ENCODE results near the gene PRDM16. TPM values are rescaled to one million over a fixed set of nuclear protein-coding genes. Genes with fewer than 3 reads are reported as not detected.

Gene PRDM16
- polyA plus RNA-seq, 1 of the 3 experiments (the other 2 are of a cell fraction), result not detected

DNA sequence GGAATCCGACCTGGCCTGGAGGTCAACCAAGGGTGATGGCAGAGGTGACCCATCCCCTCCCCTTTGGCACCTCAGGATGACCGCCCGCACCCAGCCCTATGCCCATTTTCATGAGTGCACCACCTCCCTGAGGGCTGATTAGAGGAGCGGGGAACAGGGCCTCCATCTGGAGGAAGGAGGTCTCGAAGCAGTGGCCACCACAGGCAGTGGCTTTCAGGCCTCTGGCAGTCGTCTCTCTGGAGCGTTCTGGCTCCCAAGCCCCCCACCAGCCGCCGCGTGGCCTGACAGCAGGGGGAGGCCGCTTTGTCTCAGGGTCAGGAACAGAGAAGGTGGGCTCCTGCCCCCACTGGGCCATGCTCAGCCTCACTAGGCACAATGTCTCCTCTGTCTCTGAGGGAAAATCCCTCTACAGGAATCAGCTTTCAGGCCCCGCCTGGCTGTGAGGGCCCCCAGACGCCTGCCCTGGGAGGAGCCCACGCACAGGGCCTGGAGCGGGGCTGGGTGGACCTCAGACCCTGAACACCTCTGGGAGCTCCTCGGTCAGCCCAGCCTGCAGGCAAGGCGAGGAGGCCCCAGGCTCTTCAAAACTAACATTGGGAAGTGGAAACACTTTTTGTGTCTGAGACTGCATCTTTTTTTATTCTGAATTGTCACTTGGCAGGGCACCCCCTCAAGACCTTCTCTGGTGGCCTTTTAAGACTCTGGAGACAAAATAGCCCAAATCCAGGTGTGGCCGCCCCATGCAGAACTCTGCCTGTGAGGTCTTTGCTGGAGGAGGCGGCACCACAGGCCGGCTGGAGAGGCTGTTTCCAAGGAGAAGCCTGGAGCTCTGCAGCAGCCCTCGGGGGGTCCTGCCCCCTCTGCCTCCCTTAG, 257.7 kb downstream of the PRDM16 start:
- H3K36me3 ChIP-seq (replicated peaks in 1 of 2; ENCODE audit: control insufficient read depth in 1 of 2, insufficient read depth in 2 of 2, low read length in 1 of 2), result no peaks in the 10 kb centered on the region
- H3K79me2 ChIP-seq (ENCODE audit: insufficient read depth), result no peaks in the 10 kb centered on the region
- TF ChIP-seq RCOR1 (IDR thresholded peaks at IDR 0.05; ENCODE audit: low read length), result no peak
- TF ChIP-seq SIN3A (IDR thresholded peaks at IDR 0.05; ENCODE audit: borderline replicate concordance, low read depth, low read length), result no peak
- TF ChIP-seq JUND (IDR thresholded peaks at IDR 0.05), result no peak
- no peak for TF ChIP-seq EP300 (IDR thresholded peaks at IDR 0.05; ENCODE audit: borderline replicate concordance in 1 of 2, low read depth in 1 of 2, low read length in 1 of 2)
- TF ChIP-seq TEAD4 (IDR thresholded peaks at IDR 0.05; ENCODE audit: borderline replicate concordance, insufficient read depth), result no peak
- no peak for TF ChIP-seq MXI1 (IDR thresholded peaks at IDR 0.05; ENCODE audit: low read depth, low read length)
- no peak for TF ChIP-seq MEF2A (IDR thresholded peaks at IDR 0.05; ENCODE audit: borderline replicate concordance, low read depth)
- no peak for TF ChIP-seq TCF12 (IDR thresholded peaks at IDR 0.05)
- TF ChIP-seq, protein P1, sequence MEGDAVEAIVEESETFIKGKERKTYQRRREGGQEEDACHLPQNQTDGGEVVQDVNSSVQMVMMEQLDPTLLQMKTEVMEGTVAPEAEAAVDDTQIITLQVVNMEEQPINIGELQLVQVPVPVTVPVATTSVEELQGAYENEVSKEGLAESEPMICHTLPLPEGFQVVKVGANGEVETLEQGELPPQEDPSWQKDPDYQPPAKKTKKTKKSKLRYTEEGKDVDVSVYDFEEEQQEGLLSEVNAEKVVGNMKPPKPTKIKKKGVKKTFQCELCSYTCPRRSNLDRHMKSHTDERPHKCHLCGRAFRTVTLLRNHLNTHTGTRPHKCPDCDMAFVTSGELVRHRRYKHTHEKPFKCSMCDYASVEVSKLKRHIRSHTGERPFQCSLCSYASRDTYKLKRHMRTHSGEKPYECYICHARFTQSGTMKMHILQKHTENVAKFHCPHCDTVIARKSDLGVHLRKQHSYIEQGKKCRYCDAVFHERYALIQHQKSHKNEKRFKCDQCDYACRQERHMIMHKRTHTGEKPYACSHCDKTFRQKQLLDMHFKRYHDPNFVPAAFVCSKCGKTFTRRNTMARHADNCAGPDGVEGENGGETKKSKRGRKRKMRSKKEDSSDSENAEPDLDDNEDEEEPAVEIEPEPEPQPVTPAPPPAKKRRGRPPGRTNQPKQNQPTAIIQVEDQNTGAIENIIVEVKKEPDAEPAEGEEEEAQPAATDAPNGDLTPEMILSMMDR (IDR thresholded peaks at IDR 0.05), result no peak
- TF ChIP-seq PBX3 (IDR thresholded peaks at IDR 0.05), result no peak
- CTCF ChIA-PET, result no interaction called here
- no peak overlapping the region for H3K4me2 ChIP-seq
- no peaks in the 10 kb centered on the region for H3K9me3 ChIP-seq
- H2AFZ ChIP-seq (ENCODE audit: low read depth), result no peak overlapping the region
- H3K9me2 ChIP-seq, result no peaks in the 10 kb centered on the region
- POLR2A ChIA-PET, result no interaction called here
- 37% methylated on average over 6 of the region's 21 CpGs for WGBS (ENCODE audit: low lambda C conversion rate)
- no peaks in the 10 kb centered on the region for H4K20me1 ChIP-seq (ENCODE audit: insufficient read depth)
- H3K27ac ChIP-seq (ENCODE audit: low read depth in 2 of 2, low read length in 1 of 2), result no peak overlapping the region
- no peak overlapping the region for H3K9ac ChIP-seq
- H3F3A ChIP-seq (replicated peaks; ENCODE audit: insufficient read depth), result no peaks in the 10 kb centered on the region
- no peak for DNase-seq
- no peaks in the 10 kb centered on the region for H3K27me3 ChIP-seq (ENCODE audit: insufficient read depth)
- H3K4me3 ChIP-seq (ENCODE audit: low read depth in 2 of 2, low read length in 1 of 2), result no peak overlapping the region
- no peaks in the 10 kb centered on the region for H3K4me1 ChIP-seq (ENCODE audit: control insufficient read depth in 1 of 2, insufficient read depth in 2 of 2, low read depth in 1 of 2, low read length in 1 of 2)

- H2AFZ ChIP-seq (ENCODE audit: low read depth), result no peak overlapping the region
- POLR2A ChIA-PET, result no interaction called here
- no peak for DNase-seq
Observed at GRCh38 chr1:3327389-3327702, 258.3 kb downstream of the PRDM16 start.

More at GRCh38 chr1:3327389-3327702, 258.3 kb downstream of the PRDM16 start:
- TF ChIP-seq, protein P2, sequence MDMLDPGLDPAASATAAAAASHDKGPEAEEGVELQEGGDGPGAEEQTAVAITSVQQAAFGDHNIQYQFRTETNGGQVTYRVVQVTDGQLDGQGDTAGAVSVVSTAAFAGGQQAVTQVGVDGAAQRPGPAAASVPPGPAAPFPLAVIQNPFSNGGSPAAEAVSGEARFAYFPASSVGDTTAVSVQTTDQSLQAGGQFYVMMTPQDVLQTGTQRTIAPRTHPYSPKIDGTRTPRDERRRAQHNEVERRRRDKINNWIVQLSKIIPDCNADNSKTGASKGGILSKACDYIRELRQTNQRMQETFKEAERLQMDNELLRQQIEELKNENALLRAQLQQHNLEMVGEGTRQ (IDR thresholded peaks at IDR 0.05; ENCODE audit: borderline replicate concordance, low read depth, low read length), result no peak
- TF ChIP-seq ELF1 (IDR thresholded peaks at IDR 0.05), result no peak
- TF ChIP-seq ZBTB33 (IDR thresholded peaks at IDR 0.05; ENCODE audit: borderline replicate concordance, low read depth), result no peak
- no peak for TF ChIP-seq PBX3 (IDR thresholded peaks at IDR 0.05)
- TF ChIP-seq NRF1 (IDR thresholded peaks at IDR 0.05; ENCODE audit: low read depth, low read length), result no peak
- Histone ChIP-seq H3K27me3 (ENCODE audit: insufficient read depth) (no peaks in the 10 kb centered on the region), H3K9me3 (no peaks in the 10 kb centered on the region), H3K4me3 (ENCODE audit: low read depth in 2 of 2, low read length in 1 of 2) (no peak overlapping the region), H3K36me3 (replicated peaks in 1 of 2; ENCODE audit: control insufficient read depth in 1 of 2, insufficient read depth in 2 of 2, low read length in 1 of 2) (no peaks in the 10 kb centered on the region), H3F3A (replicated peaks; ENCODE audit: insufficient read depth) (no peaks in the 10 kb centered on the region), H3K4me1 (ENCODE audit: control insufficient read depth in 1 of 2, insufficient read depth in 2 of 2, low read depth in 1 of 2, low read length in 1 of 2) (no peaks in the 10 kb centered on the region), H3K79me2 (ENCODE audit: insufficient read depth) (no peaks in the 10 kb centered on the region), H3K9ac (no peak overlapping the region), H4K20me1 (ENCODE audit: insufficient read depth) (no peaks in the 10 kb centered on the region), H3K9me2 (no peaks in the 10 kb centered on the region), H3K4me2 (no peak overlapping the region), H3K27ac (ENCODE audit: low read depth in 2 of 2, low read length in 1 of 2) (no peak overlapping the region)
- WGBS (ENCODE audit: low lambda C conversion rate), result 20% methylated on average over 1 of the region's 15 CpGs
- CTCF ChIA-PET, result no interaction called here

Measured in SK-N-SH (cell line).